Smooth muscle cell (in vitro differentiated cells): Measurements from ENCODE around the gene CHI3L2. TPM values are rescaled to one million over a fixed set of nuclear protein-coding genes. Genes with fewer than 3 reads are reported as not detected.
A peak's percentile ranks its signal among the peaks of the same experiment; 100 is the strongest.

ENCODE experiments used
- DNase-seq: peaks from one replicate; lab custom pipeline; 2025; ENCODE audit not compliant: unreplicated experiment; lab: John Stamatoyannopoulos, UW
- H2AFZ ChIP-seq: fragments of 200-600 bp; sonication (generic); 2 replicates; pipeline ENCODE4 v1.6.0; 2016; ENCODE audit warnings: antibody characterized with exemption, low read depth, mild to moderate bottlenecking
- H3F3A ChIP-seq: fragments of 200-600 bp; sonication (generic); 2 replicates; pipeline ENCODE4 v1.6.0; 2017; ENCODE audit warnings: antibody characterized with exemption, low read depth
- H3K27ac ChIP-seq: fragments of 200-600 bp; sonication (generic); 2 replicates; pipeline ENCODE4 v1.5.1; 2016; ENCODE audit warnings: low read depth, mild to moderate bottlenecking
- H3K27me3 ChIP-seq: fragments of 200-600 bp; sonication (generic); 2 replicates; pipeline ENCODE4 v1.6.1; 2016; ENCODE audit warnings: low read depth, mild to moderate bottlenecking
- H3K36me3 ChIP-seq: fragments of 200-600 bp; sonication (generic); 2 replicates; pipeline ENCODE4 v1.5.1; 2016; ENCODE audit warnings: low read depth
- H3K4me1 ChIP-seq: fragments of 200-600 bp; sonication (generic); 2 replicates; pipeline ENCODE4 v1.5.1; 2016; ENCODE audit warnings: low read depth
- H3K4me2 ChIP-seq: fragments of 200-600 bp; sonication (generic); 2 replicates; pipeline ENCODE4 v1.6.0; 2016; ENCODE audit warnings: mild to moderate bottlenecking
- H3K4me3 ChIP-seq: fragments of 200-600 bp; sonication (generic); 2 replicates; pipeline ENCODE4 v1.5.1; 2016; ENCODE audit warnings: mild to moderate bottlenecking
- H3K79me2 ChIP-seq: fragments of 200-600 bp; sonication (generic); 2 replicates; pipeline ENCODE4 v1.6.0; 2016; ENCODE audit warnings: low read depth, mild to moderate bottlenecking
- H3K9ac ChIP-seq: fragments of 200-600 bp; sonication (generic); 2 replicates; pipeline ENCODE4 v1.6.0; 2016; ENCODE audit warnings: low read depth
- H3K9me3 ChIP-seq: fragments of 200-600 bp; sonication (generic); replicated peaks from 2 replicates; pipeline ENCODE4 v1.5.1; 2016; ENCODE audit warnings: low read depth
- H4K20me1 ChIP-seq: fragments of 200-600 bp; sonication (generic); 2 replicates; pipeline ENCODE4 v1.6.0; 2016; ENCODE audit warnings: low read depth
- CTCF ChIP-seq: fragments of 200-600 bp; sonication (generic); IDR thresholded peaks from 2 replicates; pipeline ENCODE4 v1.5.1; 2017; ENCODE audit warnings: borderline replicate concordance, mild to moderate bottlenecking, antibody characterized with exemption; ENCODE audit not compliant: insufficient read depth, poor library complexity, severe bottlenecking
- WGBS: methylation state at CpG from one replicate; pipeline ENCODE4 v1.1.7; 2016; ENCODE audit warnings: low lambda C conversion rate; 5-methylcytosine and 5-hydroxymethylcytosine counted together
- polyA plus RNA-seq: library from polyadenylated mRNA; unstranded; fragments of >200 nt; fragmentation: Nextera tagmentation; extraction: Ambion mirVana; gene quantifications from 2 replicates; pipeline ENCODE4 v1.2.1, GENCODE V29; 2016
- total RNA-seq: library from RNA; depleted of rRNA; stranded (reverse); fragments of >200 nt; gene quantifications from 2 replicates; pipeline ENCODE4 v1.2.3, GENCODE V29; 2014

The CHI3L2 gene
- total and polyA plus RNA-seq, 2 experiments from 2014 or later = 0.54 to 2.0 TPM

GRCh38 chr1:111195002-111195684 lies 32.4 kb upstream of the CHI3L2 start:
- H3F3A ChIP-seq = peaks cover 21% of the 10 kb centered on the region
- TF ChIP-seq CTCF = no peak

GRCh38 chr1:111196213-111196612 lies 31.3 kb upstream of the CHI3L2 start:
- Histone ChIP-seq H3K27ac (no peak overlapping the region), H3K9me3 (no peaks in the 10 kb centered on the region), H4K20me1 (no peaks in the 10 kb centered on the region), H3K27me3 (no peaks in the 10 kb centered on the region), H3K9ac (no peak overlapping the region), H3K4me1 (peaks cover 16% of the 10 kb centered on the region), H2AFZ (no peak overlapping the region), H3K4me2 (no peak overlapping the region), H3K4me3 (no peak overlapping the region), H3K79me2 (no peaks in the 10 kb centered on the region), H3K36me3 (no peaks in the 10 kb centered on the region), H3F3A (peaks cover 12% of the 10 kb centered on the region)
- no peak for TF ChIP-seq CTCF
- DNase-seq = no peak
- WGBS = 91% methylated on average over 2 of the region's 2 CpGs

More at GRCh38 chr1:111195002-111195684, 32.4 kb upstream of the CHI3L2 start:
- Histone ChIP-seq H3K27me3 (no peaks in the 10 kb centered on the region), H3K4me3 (no peak overlapping the region), H2AFZ (no peak overlapping the region), H3K36me3 (no peaks in the 10 kb centered on the region), H3K9ac (no peak overlapping the region), H3K79me2 (no peaks in the 10 kb centered on the region), H3K4me2 (no peak overlapping the region), H3K27ac (no peak overlapping the region), H4K20me1 (no peaks in the 10 kb centered on the region), H3K9me3 (no peaks in the 10 kb centered on the region), H3K4me1 (peaks cover 16% of the 10 kb centered on the region)
- WGBS = 93% methylated on average over 4 of the region's 4 CpGs
- no peak for DNase-seq

GRCh38 chr1:111197598-111198284 lies 29.8 kb upstream of the CHI3L2 start:
- Histone ChIP-seq H3K79me2 (no peaks in the 10 kb centered on the region), H3K36me3 (no peaks in the 10 kb centered on the region), H3K4me3 (no peak overlapping the region), H4K20me1 (no peaks in the 10 kb centered on the region), H3K4me1 (peaks cover 8% of the 10 kb centered on the region), H3K27ac (no peak overlapping the region), H3F3A (no peaks in the 10 kb centered on the region), H3K4me2 (no peak overlapping the region), H3K9ac (no peak overlapping the region), H3K27me3 (no peaks in the 10 kb centered on the region), H2AFZ (no peak overlapping the region), H3K9me3 (no peaks in the 10 kb centered on the region)
- peak; percentile 22 for TF ChIP-seq CTCF
- DNase-seq = no peak
- WGBS = 50% methylated on average over 6 of the region's 6 CpGs
